ENCODE results near the gene TBX21.

DNA sequence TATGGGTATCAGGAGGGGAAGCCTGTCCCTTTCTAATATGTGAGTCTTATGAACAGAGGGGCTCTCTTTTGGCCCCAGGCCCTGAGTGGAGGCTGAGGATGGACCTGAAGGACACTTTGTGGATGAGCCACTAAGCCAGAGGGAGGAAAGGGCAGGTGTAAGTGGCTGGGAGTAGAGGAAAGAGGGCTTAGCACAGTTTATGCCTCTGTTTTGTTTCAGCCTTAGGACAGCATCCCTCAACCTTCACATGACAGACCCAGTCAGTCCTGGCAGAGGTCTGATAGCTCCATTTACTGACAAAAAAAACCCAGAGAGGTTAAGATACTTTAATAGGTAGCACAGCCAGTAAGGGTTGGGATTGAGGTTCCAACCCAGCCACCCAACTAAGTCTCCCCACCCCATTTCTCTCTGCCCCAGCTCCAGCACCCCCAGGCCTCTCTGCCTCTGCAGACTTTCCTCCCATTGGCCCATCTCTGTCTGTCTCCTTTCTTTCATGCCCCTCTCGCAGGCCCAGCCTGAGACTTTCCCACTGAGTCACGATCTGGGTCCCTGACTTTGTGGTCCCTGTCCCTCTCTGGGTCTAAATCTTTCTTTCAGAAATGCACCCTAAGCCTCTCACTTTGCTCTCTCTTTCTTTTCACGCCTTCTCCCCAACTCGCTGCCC lies 4.7 kb upstream of the TBX21 start:
- TF ChIP-seq, protein P1, sequence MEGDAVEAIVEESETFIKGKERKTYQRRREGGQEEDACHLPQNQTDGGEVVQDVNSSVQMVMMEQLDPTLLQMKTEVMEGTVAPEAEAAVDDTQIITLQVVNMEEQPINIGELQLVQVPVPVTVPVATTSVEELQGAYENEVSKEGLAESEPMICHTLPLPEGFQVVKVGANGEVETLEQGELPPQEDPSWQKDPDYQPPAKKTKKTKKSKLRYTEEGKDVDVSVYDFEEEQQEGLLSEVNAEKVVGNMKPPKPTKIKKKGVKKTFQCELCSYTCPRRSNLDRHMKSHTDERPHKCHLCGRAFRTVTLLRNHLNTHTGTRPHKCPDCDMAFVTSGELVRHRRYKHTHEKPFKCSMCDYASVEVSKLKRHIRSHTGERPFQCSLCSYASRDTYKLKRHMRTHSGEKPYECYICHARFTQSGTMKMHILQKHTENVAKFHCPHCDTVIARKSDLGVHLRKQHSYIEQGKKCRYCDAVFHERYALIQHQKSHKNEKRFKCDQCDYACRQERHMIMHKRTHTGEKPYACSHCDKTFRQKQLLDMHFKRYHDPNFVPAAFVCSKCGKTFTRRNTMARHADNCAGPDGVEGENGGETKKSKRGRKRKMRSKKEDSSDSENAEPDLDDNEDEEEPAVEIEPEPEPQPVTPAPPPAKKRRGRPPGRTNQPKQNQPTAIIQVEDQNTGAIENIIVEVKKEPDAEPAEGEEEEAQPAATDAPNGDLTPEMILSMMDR (IDR thresholded peaks at IDR 0.05) = no peak
- no peak for TF ChIP-seq POLR2A (IDR thresholded peaks at IDR 0.05)
